ENCODE results near the gene PROSER2.

Gene PROSER2

GRCh38 chr10:11869743-11870460, 46.7 kb downstream of the PROSER2 start:
- DNase-seq, result no peak

DNA sequence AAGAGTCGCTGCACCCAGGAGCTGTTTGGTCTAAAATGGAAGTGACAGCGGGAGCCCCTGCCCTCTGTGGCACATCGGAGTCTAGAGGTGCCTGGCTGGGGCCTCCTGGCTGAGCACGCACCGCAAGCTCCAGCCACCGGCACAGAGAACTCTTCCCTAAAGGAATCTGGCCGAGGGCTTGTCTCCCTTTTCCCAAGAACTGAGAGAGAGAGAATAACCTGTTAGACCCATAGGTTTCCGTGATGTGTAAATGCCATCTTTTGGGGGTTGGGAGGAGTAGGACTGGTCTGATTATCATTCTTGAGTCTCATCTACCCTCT, 47.3 kb downstream of the PROSER2 start:
- DNase-seq, result no peak

- DNase-seq, result no peak
Observed at GRCh38 chr10:11870900-11871400, 47.8 kb downstream of the PROSER2 start.

DNA sequence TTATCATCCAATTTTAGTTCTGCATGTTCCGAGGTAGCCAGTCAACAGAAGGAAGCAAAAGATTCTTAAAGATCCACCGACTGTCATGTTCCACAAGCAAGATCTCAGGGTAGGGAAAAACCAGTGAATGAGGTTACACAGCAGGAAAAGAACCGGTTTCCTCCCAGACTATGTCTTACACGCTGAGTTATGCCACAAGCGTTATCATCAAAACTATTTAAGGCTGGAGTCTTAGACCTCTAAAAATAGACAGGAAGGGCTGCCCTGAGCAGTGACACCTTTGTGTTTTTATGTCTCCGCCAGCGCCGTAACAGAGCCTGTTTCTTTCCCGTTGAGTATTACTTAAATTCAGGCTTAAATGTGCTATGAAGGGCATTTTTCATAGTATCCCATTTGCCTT, 48.3 kb downstream of the PROSER2 start:
- DNase-seq, result no peak

GRCh38 chr10:11874568-11875493, 51.7 kb downstream of the PROSER2 start:
- peak; percentile 26 for DNase-seq

GRCh38 chr10:11875494-11876281, 52.5 kb downstream of the PROSER2 start:
- no peak for DNase-seq

DNA sequence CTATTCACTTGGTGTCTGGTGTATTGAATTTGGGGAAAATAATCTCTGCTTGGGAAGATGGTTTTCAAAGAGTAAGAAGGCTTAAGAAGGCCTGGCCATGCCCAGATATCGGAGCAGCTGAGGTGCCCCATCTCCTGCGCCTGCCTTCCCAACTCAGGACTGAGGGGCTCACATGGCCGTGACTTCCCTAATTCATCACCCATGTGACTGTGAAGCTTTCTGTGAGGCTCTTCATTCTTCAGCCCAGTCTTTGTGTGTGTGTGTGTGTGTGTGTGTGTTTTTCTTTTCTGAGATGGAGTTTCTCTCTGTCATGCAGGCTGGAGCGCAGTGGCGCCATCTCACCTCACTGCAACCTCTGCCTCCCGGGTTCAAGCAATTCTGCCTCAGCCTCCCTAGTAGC, 53.2 kb downstream of the PROSER2 start:
- no peak for DNase-seq

- no peak for DNase-seq
Observed at GRCh38 chr10:11876805-11877590, 53.8 kb downstream of the PROSER2 start.

- no peak for DNase-seq
Observed at GRCh38 chr10:11877591-11877905, 54.4 kb downstream of the PROSER2 start.

- no peak for DNase-seq
Observed at GRCh38 chr10:11878776-11879175, 55.6 kb downstream of the PROSER2 start.

DNA sequence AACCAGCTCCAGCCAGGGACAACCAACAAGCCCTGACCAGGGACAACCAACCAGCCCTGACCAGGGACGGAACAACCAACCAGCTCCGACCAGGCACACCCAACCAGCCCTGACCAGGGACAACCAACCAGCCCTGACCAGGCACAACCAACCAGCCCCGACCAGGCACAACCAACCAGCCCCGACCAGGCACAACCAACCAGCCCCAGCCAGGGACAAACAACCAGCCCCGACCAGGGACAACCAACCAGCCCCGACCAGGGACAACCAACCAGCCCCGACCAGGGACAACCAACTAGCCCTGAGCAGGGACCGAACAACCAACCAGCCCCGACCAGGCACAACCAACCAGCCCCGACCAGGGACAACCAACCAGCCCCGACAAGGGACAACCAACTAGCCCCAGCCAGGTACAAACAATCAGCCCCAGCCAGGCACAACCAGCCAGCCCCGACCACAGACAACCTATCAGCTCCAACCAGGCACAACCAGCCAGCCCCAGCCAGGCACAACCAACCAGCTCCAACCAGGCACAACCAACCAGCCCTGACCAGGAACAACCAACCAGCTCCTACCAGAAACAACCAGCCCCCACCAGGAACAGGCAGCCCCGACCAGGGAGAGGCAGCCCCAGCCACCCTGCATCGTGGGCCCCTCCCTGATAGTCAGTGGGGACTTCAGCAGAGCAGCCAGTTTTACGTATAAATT, 56.4 kb downstream of the PROSER2 start:
- DNase-seq, result no peak

- DNase-seq, result no peak
Observed at GRCh38 chr10:11880151-11881029, 57.2 kb downstream of the PROSER2 start.

DNA sequence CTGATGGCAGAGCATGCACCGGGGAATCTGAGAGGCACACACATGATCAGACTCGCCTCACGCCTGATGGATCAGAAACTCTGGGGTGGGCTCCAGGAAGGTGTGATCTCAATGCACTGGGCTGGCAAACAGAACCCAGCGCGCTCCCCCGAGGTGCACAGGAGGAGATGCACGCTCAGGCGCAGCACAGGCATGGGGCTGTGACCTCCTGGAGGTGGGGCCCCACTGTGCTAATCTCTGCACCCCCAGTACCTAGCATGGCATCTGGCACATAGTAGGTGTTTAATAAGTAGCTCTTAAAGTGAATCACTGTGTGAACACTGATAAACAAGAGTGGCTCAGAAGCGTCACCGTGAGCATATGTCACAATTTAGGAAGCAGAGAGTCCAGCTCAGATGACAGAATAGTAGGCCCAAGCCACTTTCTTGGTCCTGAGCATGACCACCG, 57.9 kb downstream of the PROSER2 start:
- DNase-seq, result no peak

- no peak for DNase-seq
Observed at GRCh38 chr10:11881477-11882417, 58.6 kb downstream of the PROSER2 start.

DNA sequence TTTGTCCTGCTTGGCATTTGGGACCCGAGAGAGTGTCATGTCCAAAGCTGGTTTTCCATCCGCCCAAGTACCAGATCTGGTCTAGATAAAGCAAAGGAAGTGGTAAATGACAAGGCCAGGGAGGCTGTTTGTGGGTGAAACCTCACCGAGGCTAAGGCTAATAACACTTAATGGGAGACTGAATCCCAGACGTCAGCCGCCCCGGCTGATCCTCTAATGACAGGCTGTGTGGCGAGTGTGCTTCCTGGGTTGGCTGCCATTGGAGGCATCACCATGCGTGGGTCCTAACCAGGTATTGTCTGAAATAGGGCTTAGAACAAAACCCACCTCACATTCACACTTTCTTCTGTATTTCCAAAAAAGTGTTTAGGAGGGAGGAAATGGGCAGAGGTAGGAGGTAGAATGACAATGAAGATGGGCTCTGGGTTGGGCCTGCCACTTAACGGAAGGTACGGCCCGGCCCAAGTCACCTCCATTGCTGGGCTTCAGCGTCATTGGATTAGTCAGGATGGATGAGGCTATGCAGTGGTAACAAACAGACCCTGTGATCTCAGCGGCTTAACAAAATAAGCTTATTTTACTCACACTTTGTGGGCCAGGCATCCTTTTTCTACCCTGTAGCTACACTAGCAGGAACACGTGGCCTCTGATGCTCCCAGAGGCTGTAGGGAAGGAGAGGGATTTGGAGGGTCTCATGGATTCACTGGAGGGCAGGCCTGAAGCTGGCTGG, 59.7 kb downstream of the PROSER2 start:
- no peak for DNase-seq

DNA sequence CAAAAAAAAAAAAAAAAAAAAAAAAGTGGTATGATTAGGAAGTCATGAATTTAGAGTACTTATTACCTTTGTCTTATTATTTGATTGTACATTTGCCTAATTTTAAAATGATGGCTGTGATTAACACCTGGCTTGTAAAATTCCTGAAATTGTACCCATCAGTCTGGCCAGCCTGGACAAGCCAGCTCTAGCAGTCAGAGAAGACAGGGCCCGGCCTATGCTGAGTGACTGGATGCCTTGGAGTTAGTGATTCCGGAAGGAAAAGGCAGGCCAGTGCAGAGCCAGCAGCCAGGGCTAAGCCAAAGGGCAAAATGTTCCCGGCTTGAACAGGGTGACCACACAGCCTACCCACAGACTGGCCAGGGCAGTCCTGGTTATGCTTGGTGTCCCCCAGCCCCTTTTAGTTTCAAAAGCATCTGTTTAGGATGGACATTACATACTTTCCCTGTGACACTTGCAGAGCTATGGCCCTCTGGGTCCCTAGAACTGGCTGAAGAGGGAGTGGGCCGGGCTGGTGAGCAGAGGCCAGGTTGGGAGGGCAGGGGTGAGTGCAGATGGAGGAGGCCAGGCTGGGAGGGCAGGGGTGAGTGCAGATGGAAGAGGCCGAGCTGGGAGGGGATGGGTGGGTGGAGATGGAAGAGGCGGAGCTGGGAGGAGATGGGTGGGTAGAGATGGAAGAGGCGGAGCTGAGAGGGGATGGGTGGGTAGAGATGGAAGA, 61.7 kb downstream of the PROSER2 start:
- no peak for DNase-seq

- DNase-seq, result no peak
Observed at GRCh38 chr10:11885437-11886137, 62.4 kb downstream of the PROSER2 start.

- DNase-seq, result no peak
Observed at GRCh38 chr10:11886138-11886474, 63.0 kb downstream of the PROSER2 start.

All from CD4-positive, alpha-beta T cell treated with Interleukin-15 for 1 hour (primary cell).